Measurements from ENCODE around the gene TM4SF4.
A peak's percentile ranks its signal among the peaks of the same experiment; 100 is the strongest.

TM4SF4 gene

GRCh38 chr3:149472030-149472797 is 2.3 kb upstream of the TM4SF4 start (continued):
- TF ChIP-seq POU6F1 (CRISPR knock-in tag; IDR thresholded peaks at IDR 0.05; ENCODE audit: borderline replicate concordance, low read depth), result no peak
- no peak for TF ChIP-seq ZNF8 (CRISPR knock-in tag; IDR thresholded peaks at IDR 0.05)
- no peak for TF ChIP-seq ZNF565 (CRISPR knock-in tag; conservative IDR thresholded peaks at IDR 0.05; ENCODE audit: low read depth)

GRCh38 chr3:149473357-149474249 is 894 bp upstream of the TM4SF4 start:
- ATAC-seq, result peak; percentile 76
- no peak for TF ChIP-seq PPARA (CRISPR knock-in tag; IDR thresholded peaks at IDR 0.05; ENCODE audit: borderline replicate concordance)
- peak; percentile 53; the same call in 1 of the 2 replicates for TF ChIP-seq ZFP3 (CRISPR knock-in tag; IDR thresholded peaks at IDR 0.05)
- no peak for TF ChIP-seq ZC3H10 (CRISPR knock-in tag; IDR thresholded peaks at IDR 0.05)
- TF ChIP-seq ESRRG (CRISPR knock-in tag; IDR thresholded peaks at IDR 0.05), result no peak
- TF ChIP-seq ZFP30 (CRISPR knock-in tag; IDR thresholded peaks at IDR 0.05), result no peak
- TF ChIP-seq BACH2 (CRISPR knock-in tag; IDR thresholded peaks at IDR 0.05; ENCODE audit: borderline replicate concordance), result no peak
- TF ChIP-seq OSR1 (CRISPR knock-in tag; IDR thresholded peaks at IDR 0.05), result no peak
- no peak for TF ChIP-seq CSRNP3 (CRISPR knock-in tag; IDR thresholded peaks at IDR 0.05)
- TF ChIP-seq ISL1 (CRISPR knock-in tag; IDR thresholded peaks at IDR 0.05), result peak; percentile 14
- TF ChIP-seq ZNF70 (CRISPR knock-in tag; IDR thresholded peaks at IDR 0.05), result no peak
- TF ChIP-seq CSDC2 (CRISPR knock-in tag; IDR thresholded peaks at IDR 0.05), result no peak
- no peak for TF ChIP-seq TCF4 (CRISPR knock-in tag; IDR thresholded peaks at IDR 0.05; ENCODE audit: borderline replicate concordance)

- no peak for ATAC-seq
- TF ChIP-seq SNAI2 (CRISPR knock-in tag; IDR thresholded peaks at IDR 0.05) (no peak), ZFP3 (CRISPR knock-in tag; IDR thresholded peaks at IDR 0.05) (no peak), ESRRG (CRISPR knock-in tag; IDR thresholded peaks at IDR 0.05) (no peak), TOX (CRISPR knock-in tag; IDR thresholded peaks at IDR 0.05; ENCODE audit: borderline replicate concordance) (no peak), CREB5 (CRISPR knock-in tag; IDR thresholded peaks at IDR 0.05; ENCODE audit: low read depth) (no peak), TSHZ2 (CRISPR knock-in tag; IDR thresholded peaks at IDR 0.05) (no peak), ZNF565 (CRISPR knock-in tag; conservative IDR thresholded peaks at IDR 0.05; ENCODE audit: low read depth) (no peak), TCF4 (CRISPR knock-in tag; IDR thresholded peaks at IDR 0.05; ENCODE audit: borderline replicate concordance) (no peak), CSDC2 (CRISPR knock-in tag; IDR thresholded peaks at IDR 0.05) (no peak), ARNTL (CRISPR knock-in tag; IDR thresholded peaks at IDR 0.05; ENCODE audit: borderline replicate concordance, low read depth) (no peak), GLIS3 (CRISPR knock-in tag; IDR thresholded peaks at IDR 0.05) (no peak), POU6F1 (CRISPR knock-in tag; IDR thresholded peaks at IDR 0.05; ENCODE audit: borderline replicate concordance, low read depth) (no peak), ISL1 (CRISPR knock-in tag; IDR thresholded peaks at IDR 0.05) (no peak)
These were observed 1.1 kb downstream of the TM4SF4 start for GRCh38 chr3:149475451-149476060.
